Measurements from ENCODE around the gene RENBP. TPM values are rescaled to one million over a fixed set of nuclear protein-coding genes. Genes with fewer than 3 reads are reported as not detected.

Gene RENBP
- polyA plus RNA-seq, 1 of the 3 experiments (the other 2 are of a cell fraction), result 0.90 TPM

- no peak for TF ChIP-seq RXRA (IDR thresholded peaks at IDR 0.05; ENCODE audit: borderline replicate concordance, low read depth)
- TF ChIP-seq FOSL2 (IDR thresholded peaks at IDR 0.05; ENCODE audit: borderline replicate concordance, low read depth), result no peak
- TF ChIP-seq EP300 (IDR thresholded peaks at IDR 0.05; ENCODE audit: borderline replicate concordance in 1 of 2, low read depth in 1 of 2, low read length in 1 of 2), result no peak
- TF ChIP-seq TEAD4 (IDR thresholded peaks at IDR 0.05; ENCODE audit: borderline replicate concordance, insufficient read depth), result no peak
- TF ChIP-seq PBX3 (IDR thresholded peaks at IDR 0.05), result no peak
- no peak for TF ChIP-seq ZBTB33 (IDR thresholded peaks at IDR 0.05; ENCODE audit: borderline replicate concordance, low read depth)
- no peak for TF ChIP-seq EZH2phosphoT487 (IDR thresholded peaks at IDR 0.05; ENCODE audit: borderline replicate concordance, low read depth)
- no peak for TF ChIP-seq IRF3 (IDR thresholded peaks at IDR 0.05; ENCODE audit: low read depth, low read length)
- TF ChIP-seq FOXM1 (IDR thresholded peaks at IDR 0.05; ENCODE audit: low read depth), result no peak
- no peak for TF ChIP-seq CTCF (IDR thresholded peaks at IDR 0.05)
- Histone ChIP-seq H3K9me2 (no peaks in the 10 kb centered on the region), H3K36me3 (replicated peaks in 1 of 2; ENCODE audit: control insufficient read depth in 1 of 2, insufficient read depth in 2 of 2, low read length in 1 of 2) (peaks cover 0 to 2% of the 10 kb centered on the region in 2 experiments), H3K79me2 (ENCODE audit: insufficient read depth) (no peaks in the 10 kb centered on the region), H3K27me3 (ENCODE audit: insufficient read depth) (peaks cover 2% of the 10 kb centered on the region; the same call in 1 of the 2 replicates), H3K9ac (no peak overlapping the region), H3F3A (replicated peaks; ENCODE audit: insufficient read depth) (peaks cover 3% of the 10 kb centered on the region), H3K9me3 (no peaks in the 10 kb centered on the region), H3K27ac (ENCODE audit: low read depth in 2 of 2, low read length in 1 of 2) (no peak overlapping the region), H2AFZ (ENCODE audit: low read depth) (no peak overlapping the region), H4K20me1 (ENCODE audit: insufficient read depth) (0 out of 2 replicates have a peak, but pooled peaks cover 4% of the 10 kb centered on the region), H3K4me2 (no peak overlapping the region), H3K4me1 (ENCODE audit: control insufficient read depth in 1 of 2, insufficient read depth in 2 of 2, low read depth in 1 of 2, low read length in 1 of 2) (peaks cover 0 to 2% of the 10 kb centered on the region in 2 experiments; a peak in 1 of 4 replicates), H3K4me3 (ENCODE audit: low read depth in 2 of 2, low read length in 1 of 2) (no peak overlapping the region)
- ChIA-PET CTCF (interaction anchor here (0.6 to 2.7 kb wide), 4 partner anchors 19 to 178 kb away, joined by 3 to 15 read pairs (median 4); partner anchors contain the start of gene PLXNB3), POLR2A (no interaction called here)
- DNase-seq, result no peak
- 81% methylated on average over 15 of the region's 23 CpGs for WGBS (ENCODE audit: low lambda C conversion rate)
Measured at GRCh38 chrX:153941336-153942252, 2.8 kb downstream of the RENBP start.

All from SK-N-SH (cell line).